Naive thymus-derived CD8-positive, alpha-beta T cell (primary cell): ENCODE results near the gene GRAMD1A. TPM values are rescaled to one million over a fixed set of nuclear protein-coding genes. Genes with fewer than 3 reads are reported as not detected.
A peak's percentile ranks its signal among the peaks of the same experiment; 100 is the strongest.
"Not testable (repeated sequence)": the region's sequence is repeated elsewhere in the genome, so short reads cannot be mapped to it uniquely, and the experiment has no call there.

Source experiments
- ATAC-seq, 2 donors: fragments of 150-1000 bp; cut with Tn5 transposase in 1 of 2; sonication (Bioruptor Pico), chemical (Tn5 transposase) in 1 of 2; 1 replicate in 1 of 2; 2 replicates in 1 of 2; pipeline ENCODE4 v1.10.0; 2021; ENCODE audit warnings: mild to moderate bottlenecking in 2 of 2, moderate library complexity in 2 of 2
- POLR2A ChIA-PET: fragments of 350-600 bp; sonication (Branson Sonifier 250); formaldehyde crosslinking; loops from one replicate; lab custom pipeline; 2021; ENCODE audit warnings: antibody characterized with exemption; lab: Charles Lee
- DNase-seq, 10 donors: peaks; one replicate each; pipeline versions ENCODE4 v3.0.0 to v3.0.0-alpha.2; 2020 to 2022
- H3K27ac Mint-ChIP-seq, 10 donors: one replicate each; pipeline ENCODE4 v1.8.0; 2020 to 2022; ENCODE audit warnings: mild to moderate bottlenecking in 10 of 10, mixed read lengths in 10 of 10, moderate library complexity in 4 of 10, inconsistent platforms in 1 of 10
- H3K27me3 Mint-ChIP-seq, 5 donors: one replicate each; pipeline ENCODE4 v1.8.0; 2021 to 2022; ENCODE audit warnings: mixed read lengths in 5 of 5
- H3K36me3 Mint-ChIP-seq, 3 donors: one replicate each; pipeline ENCODE4 v1.8.0; 2020 to 2022; ENCODE audit warnings: mixed read lengths in 3 of 3, mild to moderate bottlenecking in 2 of 3, inconsistent platforms in 1 of 3
- H3K4me1 Mint-ChIP-seq, 4 donors: one replicate each; pipeline ENCODE4 v1.8.0; 2021 to 2022; ENCODE audit warnings: mixed read lengths in 4 of 4
- H3K4me3 Mint-ChIP-seq, 10 donors: one replicate each; pipeline ENCODE4 v1.8.0; 2020 to 2022; ENCODE audit warnings: mild to moderate bottlenecking in 10 of 10, mixed read lengths in 10 of 10, moderate library complexity in 6 of 10, inconsistent platforms in 1 of 10
- H3K9me3 Mint-ChIP-seq, 9 donors: one replicate each; pipeline ENCODE4 v1.8.0; 2020 to 2022; ENCODE audit warnings: mixed read lengths in 9 of 9, mild to moderate bottlenecking in 3 of 9, inconsistent platforms in 1 of 9, moderate library complexity in 1 of 9
- polyA plus RNA-seq, 3 donors: library from polyadenylated mRNA; unstranded; fragments of 300-500 nt; fragmentation: Illumina TruSeq; gene quantifications; one replicate each; pipeline ENCODE4 v1.2.3, GENCODE V29; 2021
- total RNA-seq, 8 experiments: library from RNA in 2 of 8; stranded (reverse) in 2 of 8; gene quantifications; one replicate each; pipeline ENCODE4 v1.2.3 and lab custom pipeline; 2021 to 2026

Gene GRAMD1A
- total and polyA plus RNA-seq, 5 experiments from 2014 or later: 29.5 to 335 (median 77.0) TPM

- peaks cover 0 to 86% (median 29%) of the 10 kb centered on the region in 3 donors for H3K36me3 Mint-ChIP-seq
- POLR2A ChIA-PET: interaction anchor here (1.2 to 34.7 kb wide), 2 partner anchors 9 to 38 kb away, joined by 7 to 1459 read pairs; partner anchors contain the start of genes GRAMD1A and ZNF792
- peaks cover 3 to 36% (median 21%) of the 10 kb centered on the region in 4 donors for H3K4me1 Mint-ChIP-seq
- ATAC-seq (no peak), DNase-seq (no peak)
- peak overlapping the region in 2 of 10 donors; percentile 31 to 78 for H3K27ac Mint-ChIP-seq
- H3K9me3 Mint-ChIP-seq: no peaks in the 10 kb centered on the region
- H3K27me3 Mint-ChIP-seq: no peaks in the 10 kb centered on the region
- no peak overlapping the region for H3K4me3 Mint-ChIP-seq
Measured at GRCh38 chr19:35022460-35022859, 22.3 kb downstream of the GRAMD1A start.

DNA sequence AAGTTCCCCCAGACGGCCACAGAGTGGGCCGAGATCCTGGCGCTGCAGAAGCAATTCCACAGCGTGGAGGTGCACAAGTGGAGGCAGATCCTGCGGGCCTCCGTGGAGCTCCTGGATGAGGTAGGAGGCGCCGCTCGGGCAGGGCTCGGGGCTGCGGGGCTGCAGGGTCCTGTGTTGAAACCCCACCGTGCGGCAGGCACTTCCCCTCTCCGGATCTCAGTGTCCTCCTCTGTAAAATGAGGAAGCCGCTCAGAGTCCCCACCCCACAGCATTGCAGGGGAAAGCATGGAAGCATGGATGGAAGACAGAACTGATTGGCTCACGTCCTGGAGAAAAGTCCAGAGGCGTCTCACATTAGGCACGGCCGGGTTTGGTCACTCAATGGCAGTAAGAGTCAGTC is 23.3 kb downstream of the GRAMD1A start:
- H3K4me1 Mint-ChIP-seq: peaks cover 0 to 30% (median 19%) of the 10 kb centered on the region in 4 donors
- ATAC-seq (no peak), DNase-seq (no peak)
- POLR2A ChIA-PET: interaction anchor here (9.2 kb wide), 1 partner anchor 8 kb away, joined by 98 read pairs; no protein-coding TSS in a partner anchor
- no peaks in the 10 kb centered on the region for H3K9me3 Mint-ChIP-seq
- H3K27me3 Mint-ChIP-seq: no peaks in the 10 kb centered on the region
- peak overlapping the region in 3 of 10 donors; percentile 73 to 78 (median 75) for H3K27ac Mint-ChIP-seq
- no peak overlapping the region for H3K4me3 Mint-ChIP-seq
- H3K36me3 Mint-ChIP-seq: peaks cover 0 to 86% (median 23%) of the 10 kb centered on the region in 3 donors

DNA sequence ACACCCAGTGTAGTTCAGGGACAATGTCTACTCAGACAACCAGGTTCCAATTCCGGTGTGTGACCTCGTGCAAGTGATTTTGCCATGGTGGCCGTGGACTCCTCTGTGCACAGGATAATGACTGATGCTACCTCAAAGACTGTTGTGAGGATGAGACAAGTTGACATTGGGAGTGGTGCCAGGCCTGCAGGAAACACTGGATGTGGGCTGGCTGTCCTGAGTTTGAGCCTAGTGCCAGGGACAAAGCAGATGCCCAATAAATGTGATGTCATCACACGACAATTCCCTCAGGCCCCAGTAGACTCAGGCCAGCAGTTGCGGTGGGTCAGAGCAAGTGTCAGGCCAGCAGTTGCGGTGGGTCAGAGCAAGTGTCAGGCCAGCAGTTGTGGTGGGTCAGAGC is 24.0 kb downstream of the GRAMD1A start:
- Mint-ChIP-seq H3K4me3 (no peak overlapping the region), H3K36me3 (peaks cover 0 to 82% (median 20%) of the 10 kb centered on the region in 3 donors), H3K27ac (peak overlapping the region in 7 of 10 donors; percentile 19 to 79 (median 66)), H3K4me1 (peaks cover 0 to 29% (median 17%) of the 10 kb centered on the region in 4 donors), H3K9me3 (no peaks in the 10 kb centered on the region), H3K27me3 (no peaks in the 10 kb centered on the region)
- ATAC-seq (no peak), DNase-seq (no peak)
- POLR2A ChIA-PET: interaction anchor here (1.7 to 9.2 kb wide), 2 partner anchors 9 to 51 kb away, joined by 5 to 98 read pairs; no protein-coding TSS in a partner anchor

DNA sequence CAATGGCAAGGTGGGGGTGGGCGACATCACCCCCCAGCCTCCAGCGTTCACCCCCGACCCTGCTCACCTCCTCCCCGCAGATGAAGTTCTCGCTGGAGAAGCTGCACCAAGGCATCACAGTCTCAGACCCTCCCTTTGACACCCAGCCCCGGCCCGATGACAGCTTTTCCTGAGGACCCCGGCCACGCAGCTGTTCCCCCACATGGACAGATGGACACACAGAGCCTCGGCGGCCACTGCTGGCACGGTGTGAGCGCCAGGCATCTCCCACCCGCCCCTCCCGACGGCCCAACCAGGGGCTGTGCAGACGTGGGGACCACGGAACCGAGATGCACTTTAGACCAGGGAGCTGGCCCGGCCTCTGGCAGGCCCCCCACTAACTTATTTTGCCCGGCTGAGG is 25.8 kb downstream of the GRAMD1A start:
- H3K27ac Mint-ChIP-seq: peak overlapping the region in 1 of 10 donors; percentile 32
- DNase-seq (no peak), ATAC-seq (no peak)
- no peak overlapping the region for H3K4me3 Mint-ChIP-seq
- H3K4me1 Mint-ChIP-seq: peaks cover 3 to 17% (median 11%) of the 10 kb centered on the region in 4 donors
- no peaks in the 10 kb centered on the region for H3K9me3 Mint-ChIP-seq
- POLR2A ChIA-PET: interaction anchor here (1.1 to 9.2 kb wide), 4 partner anchors 11 to 59 kb away, joined by 3 to 98 read pairs (median 8); partner anchors contain the start of gene GRAMD1A
- H3K36me3 Mint-ChIP-seq: peaks cover 0 to 64% (median 11%) of the 10 kb centered on the region in 3 donors
- peaks cover 0 to 3% (median 0%) of the 10 kb centered on the region in 5 donors for H3K27me3 Mint-ChIP-seq

DNA sequence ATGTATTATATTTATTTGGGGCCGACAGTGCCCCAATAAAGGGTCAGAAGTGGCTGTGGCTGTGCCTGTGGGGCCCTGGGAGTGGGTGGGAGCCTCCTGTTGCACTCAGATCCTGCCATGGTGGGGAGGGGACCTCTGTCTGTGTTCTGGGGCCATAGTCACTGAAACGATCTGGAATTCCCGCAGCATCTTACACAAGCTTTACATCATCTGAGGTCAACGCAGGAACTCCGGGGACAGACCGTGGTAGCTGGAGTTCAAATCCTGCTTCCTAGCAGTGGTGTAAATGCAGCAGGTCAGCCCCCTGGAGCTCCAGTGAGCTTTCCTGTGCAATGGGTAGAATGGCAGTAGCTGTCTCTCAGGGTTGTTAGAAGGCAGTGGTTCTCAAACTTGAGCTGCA is 26.3 kb downstream of the GRAMD1A start:
- Mint-ChIP-seq H3K9me3 (no peaks in the 10 kb centered on the region), H3K4me3 (no peak overlapping the region), H3K27me3 (peaks cover 3 to 7% (median 4%) of the 10 kb centered on the region in 5 donors), H3K36me3 (peaks cover 0 to 60% (median 10%) of the 10 kb centered on the region in 3 donors), H3K27ac (peak overlapping the region in 1 of 10 donors; percentile 67), H3K4me1 (peaks cover 7 to 19% (median 13%) of the 10 kb centered on the region in 4 donors)
- no peak for ATAC-seq
- POLR2A ChIA-PET: interaction anchor here (1.1 to 9.2 kb wide), 5 partner anchors 11 to 63 kb away, joined by 3 to 98 read pairs (median 4); partner anchors contain the start of gene GRAMD1A
- no peak for DNase-seq

DNA sequence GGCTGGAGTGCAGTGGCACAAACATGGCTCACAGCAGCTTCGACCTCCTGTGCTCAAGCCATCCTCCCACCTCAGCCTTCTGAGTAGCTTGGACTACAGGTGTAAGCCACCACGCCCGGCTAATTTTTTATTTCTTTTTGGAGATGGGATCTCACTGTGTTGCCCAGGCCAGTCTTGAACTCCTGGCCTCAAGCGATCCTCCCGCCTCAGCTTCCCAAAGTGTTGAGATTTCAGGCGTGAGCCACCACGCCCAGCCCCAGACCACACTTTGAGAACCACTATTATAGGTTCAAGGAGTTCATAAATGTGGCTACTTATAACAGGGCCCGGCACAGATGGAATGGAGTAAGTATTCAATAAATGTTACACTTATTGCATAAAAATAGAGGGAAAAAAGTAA is 26.9 kb downstream of the GRAMD1A start:
- Mint-ChIP-seq H3K9me3 (no peaks in the 10 kb centered on the region), H3K4me3 (no peak overlapping the region), H3K4me1 (peaks cover 9 to 18% (median 14%) of the 10 kb centered on the region in 4 donors), H3K36me3 (peaks cover 0 to 56% (median 10%) of the 10 kb centered on the region in 3 donors), H3K27ac (peak overlapping the region in 5 of 10 donors; percentile 2 to 73 (median 51)), H3K27me3 (peaks cover 3 to 11% (median 7%) of the 10 kb centered on the region in 5 donors)
- no peak for DNase-seq
- no peak for ATAC-seq
- POLR2A ChIA-PET: interaction anchor here (1.1 to 9.2 kb wide), 5 partner anchors 12 to 64 kb away, joined by 3 to 98 read pairs (median 4); partner anchors contain the start of gene GRAMD1A

GRCh38 chr19:35027851-35028599 is 27.9 kb downstream of the GRAMD1A start:
- DNase-seq (no peak), ATAC-seq (no peak)
- no peaks in the 10 kb centered on the region for H3K9me3 Mint-ChIP-seq
- POLR2A ChIA-PET: interaction anchor here (0.5 to 9.2 kb wide), 10 partner anchors 8 to 202 kb away, joined by 3 to 98 read pairs (median 4); partner anchors contain the start of gene GRAMD1A
- H3K4me3 Mint-ChIP-seq: peak overlapping the region in 9 of 10 donors; percentile 10 to 70 (median 43)
- H3K36me3 Mint-ChIP-seq: peaks cover 0 to 49% (median 8%) of the 10 kb centered on the region in 3 donors
- peaks cover 9 to 18% (median 13%) of the 10 kb centered on the region in 4 donors for H3K4me1 Mint-ChIP-seq
- H3K27ac Mint-ChIP-seq: peak overlapping the region in 5 of 10 donors; percentile 48 to 87 (median 69)
- H3K27me3 Mint-ChIP-seq: peaks cover 3 to 13% (median 7%) of the 10 kb centered on the region in 5 donors

DNA sequence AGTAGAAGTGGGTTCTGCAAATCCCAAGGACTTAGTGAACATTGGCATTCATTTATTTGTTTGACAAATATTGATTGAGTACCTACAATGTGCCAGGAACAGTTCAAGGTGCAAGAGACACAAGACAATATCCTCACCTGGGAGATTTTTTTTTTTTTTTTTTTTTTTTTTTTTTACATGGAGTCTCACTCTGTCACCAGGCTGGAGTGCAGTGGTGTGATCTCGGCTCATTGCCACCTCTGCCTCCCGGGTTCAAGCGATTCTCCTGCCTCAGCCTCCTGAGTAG is 28.4 kb downstream of the GRAMD1A start:
- peak overlapping the region in 8 of 10 donors; percentile 10 to 70 (median 42) for H3K4me3 Mint-ChIP-seq
- not testable (repeated sequence) for H3K9me3 Mint-ChIP-seq, DNase-seq, ATAC-seq
- POLR2A ChIA-PET: interaction anchor here (0.6 to 9.2 kb wide), 6 partner anchors 13 to 80 kb away, joined by 3 to 98 read pairs (median 4); partner anchors contain the start of gene GRAMD1A
- peaks cover 3 to 13% (median 7%) of the 10 kb centered on the region in 5 donors for H3K27me3 Mint-ChIP-seq
- H3K36me3 Mint-ChIP-seq: peaks cover 0 to 44% (median 5%) of the 10 kb centered on the region in 3 donors
- H3K27ac Mint-ChIP-seq: peak overlapping the region in 4 of 10 donors; percentile 17 to 87 (median 60)
- peaks cover 9 to 18% (median 13%) of the 10 kb centered on the region in 4 donors for H3K4me1 Mint-ChIP-seq

- Mint-ChIP-seq H3K4me3 (peak overlapping the region; percentile 22 to 78 (median 55)), H3K36me3 (peaks cover 0 to 37% (median 5%) of the 10 kb centered on the region in 3 donors), H3K27me3 (peaks cover 3 to 13% (median 7%) of the 10 kb centered on the region in 5 donors), H3K4me1 (peaks cover 9 to 16% (median 13%) of the 10 kb centered on the region in 4 donors)
- not testable (repeated sequence) for DNase-seq, H3K27ac Mint-ChIP-seq, H3K9me3 Mint-ChIP-seq, ATAC-seq
- POLR2A ChIA-PET: interaction anchor here (0.6 to 9.2 kb wide), 4 partner anchors 14 to 40 kb away, joined by 3 to 98 read pairs (median 5); no protein-coding TSS in a partner anchor
Measured at GRCh38 chr19:35029275-35029736, 29.2 kb downstream of the GRAMD1A start.

DNA sequence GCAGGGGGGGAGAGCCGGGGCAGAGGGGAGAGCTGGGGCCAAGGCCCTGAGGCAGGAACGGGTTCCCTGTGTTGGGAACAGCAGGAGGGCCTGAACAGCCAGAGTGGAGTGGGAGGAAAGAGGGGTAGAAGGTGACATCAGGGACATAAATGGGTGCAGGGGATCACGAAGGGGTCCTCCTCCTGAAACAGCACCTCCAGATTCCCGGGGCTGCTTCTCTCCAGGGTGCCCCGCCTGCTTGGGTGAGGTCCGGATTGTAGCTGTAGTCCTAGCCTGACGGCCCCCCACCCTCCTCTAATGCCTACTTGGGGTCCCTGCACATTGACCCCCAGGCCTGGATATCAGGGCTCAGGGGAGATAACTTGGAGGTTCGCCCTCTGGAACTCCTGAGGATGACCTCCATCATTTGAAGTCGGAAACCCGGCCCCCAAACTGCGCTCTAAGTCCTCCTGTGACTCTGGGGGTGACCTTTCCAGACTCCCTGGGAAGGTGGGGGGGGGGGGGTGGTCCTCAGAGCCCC is 29.7 kb downstream of the GRAMD1A start:
- Mint-ChIP-seq H3K27me3 (peaks cover 3 to 13% (median 7%) of the 10 kb centered on the region in 5 donors), H3K9me3 (no peaks in the 10 kb centered on the region), H3K4me1 (peaks cover 9 to 15% (median 13%) of the 10 kb centered on the region in 4 donors), H3K4me3 (peak overlapping the region in 7 of 10 donors; percentile 20 to 78 (median 54)), H3K27ac (peak overlapping the region in 1 of 10 donors; percentile 40), H3K36me3 (peaks cover 0 to 32% (median 3%) of the 10 kb centered on the region in 3 donors)
- ATAC-seq: peak; percentile 8 to 26
- peak in 1 of 10 donors; percentile 21 for DNase-seq
- POLR2A ChIA-PET: interaction anchor here (1.3 to 9.2 kb wide), 2 partner anchors 15 to 21 kb away, joined by 4 to 98 read pairs; no protein-coding TSS in a partner anchor

DNA sequence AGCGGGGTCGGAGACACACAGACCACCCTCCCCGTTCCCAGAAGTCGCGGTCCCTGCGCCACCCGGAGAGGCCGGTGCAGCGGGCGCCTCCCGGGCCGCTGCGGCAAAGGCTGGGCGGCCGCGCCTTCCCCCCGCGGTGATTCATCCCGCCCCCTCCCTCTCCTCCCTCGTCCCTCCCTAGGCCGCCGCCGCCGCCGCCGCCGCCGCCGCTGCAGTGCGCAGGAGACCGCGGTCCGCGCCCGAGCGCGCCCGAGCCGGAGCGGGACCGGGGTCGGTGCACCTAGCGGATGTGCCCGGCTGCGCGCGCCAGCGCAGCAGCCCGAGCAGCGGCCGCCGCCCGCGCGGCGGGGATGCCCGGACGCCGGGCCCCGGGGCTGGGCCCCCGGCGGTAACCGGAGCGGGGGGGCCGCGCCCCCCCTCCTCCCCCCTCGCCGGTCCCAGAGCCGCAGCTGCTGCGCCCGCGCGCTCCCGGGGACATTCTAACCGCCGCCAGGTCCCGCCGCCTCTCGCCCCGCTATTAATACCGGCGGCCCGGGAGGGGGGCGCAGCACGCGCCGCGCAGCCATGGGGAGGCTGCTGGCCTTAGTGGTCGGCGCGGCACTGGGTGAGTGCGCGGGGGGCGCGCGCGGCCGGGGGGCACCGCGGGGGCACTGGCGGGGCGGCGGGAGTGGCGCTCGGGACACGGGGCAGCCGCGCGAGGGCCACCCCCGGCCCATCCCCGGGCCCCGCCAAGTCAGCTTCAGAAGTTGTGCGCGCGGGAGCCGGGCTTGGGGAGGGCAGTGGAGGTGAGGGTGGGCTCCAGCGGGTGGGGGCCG is 30.3 kb downstream of the GRAMD1A start, which contains the start of gene SCN1B:
Gene SCN1B, plus strand, starts transcription at position 214 of the 815 bp plus-strand sequence. Its CDS starts 351 bp downstream, at position 565.
- ATAC-seq (peak; percentile 71 to 85), DNase-seq (peak in 8 of 10 donors; percentile 20 to 49 (median 38))
- Mint-ChIP-seq H3K36me3 (peaks cover 0 to 26% (median 0%) of the 10 kb centered on the region in 3 donors), H3K27me3 (peaks cover 3 to 13% (median 7%) of the 10 kb centered on the region in 5 donors), H3K4me3 (peak within 1 kb of the TSS; percentile 58 to 92 (median 83)), H3K27ac (peak within 1 kb of the TSS in 7 of 10 donors; percentile 15 to 83 (median 40)), H3K4me1 (peaks cover 9 to 15% (median 13%) of the 10 kb centered on the region in 4 donors), H3K9me3 (no peaks in the 10 kb centered on the region)
- POLR2A ChIA-PET: interaction anchor here (0.6 to 9.2 kb wide), 4 partner anchors 9 to 20 kb away, joined by 3 to 98 read pairs (median 6); no protein-coding TSS in a partner anchor
